GM12878 (cell line): ENCODE measurements around the gene TMEM33. TPM values are rescaled to one million over a fixed set of nuclear protein-coding genes. Genes with fewer than 3 reads are reported as not detected.
A peak's percentile ranks its signal among the peaks of the same experiment; 100 is the strongest.

Source experiments
- ATAC-seq: fragments of 200-7000 bp; cut with Tn5 transposase; 3 replicates; pipeline ENCODE4 v1.9.1; 2020; ENCODE audit warnings: mild to moderate bottlenecking, moderate library complexity
- BruUV-seq: library from RNA; stranded (reverse); fragments of 400-500 nt; replicated peaks from 2 replicates; lab custom pipeline; 2021; lab: Mats Ljungman, UMichigan
- CTCF ChIA-PET: fragments of 300-600 bp; sonication (Branson Sonifier 250); formaldehyde crosslinking; extraction: SDS; loops from one replicate; lab custom pipeline; 2021; ENCODE audit warnings: inconsistent platforms; lab: Yijun Ruan, JAX
- POLR2A ChIA-PET: fragments of 350-600 bp; formaldehyde crosslinking; extraction: SDS; loops from one replicate; lab custom pipeline; 2021; ENCODE audit warnings: inconsistent platforms; lab: Charles Lee
- RAD21 ChIA-PET: fragments of 300-600 bp; sonication (Branson Sonifier 250); formaldehyde crosslinking; loops from one replicate; lab custom pipeline; 2023; ENCODE audit warnings: antibody characterized with exemption; ENCODE audit not compliant: unreplicated experiment; lab: Charles Lee
- SMC1A ChIA-PET: fragments of 300-600 bp; sonication (Branson Sonifier 250); formaldehyde crosslinking; loops from one replicate; lab custom pipeline; 2023; ENCODE audit not compliant: unreplicated experiment, uncharacterized antibody; lab: Charles Lee
- DNase-seq: peaks from one replicate; pipeline ENCODE4 v3.0.0-alpha.2; 2011; ENCODE audit warnings: low read depth, low spot score
- FAIRE-seq: peaks from 3 replicates; lab custom pipeline; 2011; peaks lifted over from hg19 to GRCh38; lab: Jason Lieb, UNC
- H2AFZ ChIP-seq: 2 replicates; pipeline ENCODE4 v1.6.0; 2011; ENCODE audit warnings: low read depth, low read length, control low read depth; ENCODE audit not compliant: control insufficient read depth
- H3K27ac ChIP-seq: 2 replicates; pipeline ENCODE4 v1.5.1; 2011; ENCODE audit warnings: control low read depth; ENCODE audit not compliant: control insufficient read depth, insufficient read depth
- H3K27me3 ChIP-seq, 2 experiments: replicated peaks in 1 of 2; 2 replicates each; pipeline versions ENCODE4 v1.6.0 to v1.6.1; 2011; ENCODE audit warnings: low read length in 1 of 2; ENCODE audit not compliant: control insufficient read depth in 2 of 2, insufficient read depth in 2 of 2
- H3K36me3 ChIP-seq, 2 experiments: 2 replicates each; pipeline ENCODE4 v1.5.1; 2011; ENCODE audit warnings: low read length in 1 of 2; ENCODE audit not compliant: control insufficient read depth in 2 of 2, insufficient read depth in 2 of 2
- H3K4me1 ChIP-seq: 2 replicates; pipeline ENCODE4 v1.6.1; 2011; ENCODE audit warnings: mild to moderate bottlenecking, low read length, moderate library complexity, mixed read lengths; ENCODE audit not compliant: control insufficient read depth, insufficient read depth
- H3K4me2 ChIP-seq: 2 replicates; pipeline ENCODE4 v1.6.0; 2011; ENCODE audit warnings: control low read depth; ENCODE audit not compliant: control insufficient read depth, insufficient read depth
- H3K4me3 ChIP-seq: fragments of 200-600 bp; sonication (generic); 2 replicates; pipeline ENCODE4 v1.5.1; 2016
- H3K79me2 ChIP-seq: 2 replicates; pipeline ENCODE4 v1.6.0; 2011; ENCODE audit warnings: low read length; ENCODE audit not compliant: control insufficient read depth, insufficient read depth
- H3K9ac ChIP-seq: 2 replicates; pipeline ENCODE4 v1.8.0; 2011; ENCODE audit warnings: low read length, control low read depth, mixed read lengths; ENCODE audit not compliant: control insufficient read depth, insufficient read depth
- H3K9me3 ChIP-seq: replicated peaks from 3 replicates; pipeline ENCODE4 v1.5.1; 2011; ENCODE audit warnings: mild to moderate bottlenecking, low read length; ENCODE audit not compliant: control insufficient read depth, insufficient read depth
- H4K20me1 ChIP-seq: 2 replicates; pipeline ENCODE4 v1.6.0; 2011; ENCODE audit not compliant: control insufficient read depth, insufficient read depth
- BACH1 ChIP-seq: fragments of 450-650 bp; IDR thresholded peaks from 2 replicates; pipeline ENCODE4 v1.6.1; 2017; ENCODE audit warnings: mild to moderate bottlenecking, borderline replicate concordance
- BCL11A ChIP-seq: IDR thresholded peaks from 2 replicates; pipeline ENCODE4 v1.6.1; 2011; ENCODE audit warnings: low read depth, low read length
- BRCA1 ChIP-seq: IDR thresholded peaks from 2 replicates; pipeline ENCODE4 v1.6.1; 2011; ENCODE audit warnings: low read depth, low read length, improper control_type of control experiment
- CBFB ChIP-seq: IDR thresholded peaks from 2 replicates; pipeline ENCODE4 v1.6.1; 2016; ENCODE audit warnings: antibody characterized with exemption, low read depth
- CTCF ChIP-seq, 3 experiments: IDR thresholded peaks in 2 of 3; conservative IDR thresholded peaks in 1 of 3; 2 replicates each; pipeline ENCODE4 v1.5.1; 2011; ENCODE audit warnings: low read depth in 3 of 3, low read length in 3 of 3, mild to moderate bottlenecking in 3 of 3, control low read depth in 2 of 3, moderate library complexity in 2 of 3, inconsistent platforms in 1 of 3, mixed read lengths in 1 of 3; ENCODE audit not compliant: control insufficient read depth in 2 of 3, insufficient read depth in 1 of 3; ENCODE audit errors: extremely low read depth in 1 of 3
- ELK1 ChIP-seq: IDR thresholded peaks from 2 replicates; pipeline ENCODE4 v1.6.1; 2012; ENCODE audit warnings: low read depth, low read length, improper control_type of control experiment
- JUNB ChIP-seq: IDR thresholded peaks from 2 replicates; pipeline ENCODE4 v1.6.1; 2016; ENCODE audit warnings: antibody characterized with exemption, mild to moderate bottlenecking
- MTA3 ChIP-seq: IDR thresholded peaks from 2 replicates; pipeline ENCODE4 v1.6.1; 2012; ENCODE audit warnings: low read length, inconsistent platforms, borderline replicate concordance
- MYB ChIP-seq: fragments of 150-350 bp; IDR thresholded peaks from 2 replicates; pipeline ENCODE4 v1.6.1; 2014; ENCODE audit warnings: mild to moderate bottlenecking, low read depth, low read length, borderline replicate concordance
- NFIC ChIP-seq: IDR thresholded peaks from 2 replicates; pipeline ENCODE4 v1.6.1; 2012; ENCODE audit warnings: low read depth, mild to moderate bottlenecking, inconsistent platforms, low read length, moderate library complexity
- NR2F1 ChIP-seq: fragments of 450-650 bp; conservative IDR thresholded peaks from 2 replicates; pipeline ENCODE4 v1.6.1; 2017; ENCODE audit warnings: mild to moderate bottlenecking
- NRF1 ChIP-seq: conservative IDR thresholded peaks from 2 replicates; pipeline ENCODE4 v1.6.1; 2011; ENCODE audit warnings: mild to moderate bottlenecking, low read depth, low read length, improper control_type of control experiment
- PKNOX1 ChIP-seq: fragments of 450-650 bp; IDR thresholded peaks from 2 replicates; pipeline ENCODE4 v1.6.1; 2016; ENCODE audit warnings: mild to moderate bottlenecking
- POLR2AphosphoS5 ChIP-seq: IDR thresholded peaks from 2 replicates; pipeline ENCODE4 v1.6.1; 2011; ENCODE audit warnings: mild to moderate bottlenecking, low read length, inconsistent platforms
- RAD21 ChIP-seq: IDR thresholded peaks from 2 replicates; pipeline ENCODE4 v1.6.1; 2011; ENCODE audit warnings: mild to moderate bottlenecking, low read depth, low read length, moderate library complexity; ENCODE audit not compliant: insufficient read depth
- SIX5 ChIP-seq: IDR thresholded peaks from 2 replicates; pipeline ENCODE4 v1.6.1; 2011; ENCODE audit warnings: mild to moderate bottlenecking, low read depth, low read length, moderate library complexity; ENCODE audit not compliant: severe bottlenecking
- SKIL ChIP-seq: fragments of 450-650 bp; IDR thresholded peaks from 2 replicates; pipeline ENCODE4 v1.6.1; 2017; ENCODE audit warnings: mild to moderate bottlenecking, low read depth, inconsistent platforms; ENCODE audit not compliant: poor library complexity, severe bottlenecking
- SMC3 ChIP-seq: IDR thresholded peaks from 2 replicates; pipeline ENCODE4 v1.6.1; 2011; ENCODE audit warnings: low read length, improper control_type of control experiment, borderline replicate concordance
- YBX1 ChIP-seq: fragments of 450-650 bp; IDR thresholded peaks from 2 replicates; pipeline ENCODE4 v1.6.1; 2016; ENCODE audit warnings: antibody characterized with exemption
- ZSCAN29 ChIP-seq: fragments of 450-650 bp; IDR thresholded peaks from 2 replicates; pipeline ENCODE4 v1.6.1; 2017; ENCODE audit warnings: mild to moderate bottlenecking, moderate library complexity
- WGBS: methylation state at CpG from one replicate; pipeline ENCODE4 v1.1.6; 2016; ENCODE audit warnings: low lambda C conversion rate; ENCODE audit not compliant: insufficient replicate concordance, insufficient coverage; ENCODE audit errors: missing lambda C conversion rate; 5-methylcytosine and 5-hydroxymethylcytosine counted together
- in situ Hi-C: fragments of 300-500 bp; cut with MboI; formaldehyde crosslinking; loops from 9 replicates; pipeline ENCODE4 v1.14.3; 2018; ENCODE audit warnings: mixed read lengths
- intact Hi-C: fragments of 100-400 bp; cut with micrococcal nuclease; formaldehyde crosslinking; loops from one replicate; pipeline ENCODE4 v1.14.2; 2022; ENCODE audit not compliant: unreplicated experiment
- polyA plus RNA-seq, 11 experiments: library from polyadenylated mRNA; depleted of rRNA in 4 of 11; unstranded in 6 of 11; stranded (reverse) in 5 of 11; fragments of >200 nt; fragmentation: Nextera tagmentation in 4 of 11; fragmentation: Illumina TruSeq in 1 of 11; extraction: Ambion mirVana in 4 of 11; extraction: Trizol in 1 of 11; gene quantifications; 1 replicate in 1 of 11; 2 replicates in 10 of 11; pipeline versions ENCODE4 v1.2.1 to v1.2.3, GENCODE V29; 2011 to 2016; ENCODE audit warnings: inconsistent platforms in 2 of 11, missing spikeins in 2 of 11, low read depth in 1 of 11
- total RNA-seq, 4 experiments: library from RNA; depleted of rRNA in 3 of 4; stranded (reverse); fragments of >200 nt in 3 of 4; fragmentation: Illumina TruSeq in 1 of 4; extraction: Trizol in 1 of 4; gene quantifications; 2 replicates each; pipeline versions ENCODE4 v1.2.1 to v1.2.3, GENCODE V29; 2013 to 2021

Gene TMEM33
- total and polyA plus RNA-seq, 10 of the 15 experiments (the other 5 are each of a cell fraction or from before 2014, with no cell fraction given): 7.9 to 60.2 (median 33.4) TPM

- Histone ChIP-seq H2AFZ (no peak overlapping the region), H3K4me2 (no peak overlapping the region), H3K79me2 (no peaks in the 10 kb centered on the region), H4K20me1 (no peaks in the 10 kb centered on the region), H3K36me3 (peaks cover 0 to 4% of the 10 kb centered on the region in 2 experiments; a peak in 2 of 4 replicates), H3K9ac (no peak overlapping the region), H3K9me3 (no peaks in the 10 kb centered on the region), H3K4me3 (no peak overlapping the region), H3K4me1 (no peaks in the 10 kb centered on the region), H3K27me3 (no peaks in the 10 kb centered on the region), H3K27ac (no peak overlapping the region)
- DNase-seq (peak; percentile 20), ATAC-seq (peak; percentile 76), FAIRE-seq (no peak)
- ChIA-PET SMC1A (interaction anchor here (0.5 to 1.2 kb wide), 7 partner anchors 19 to 1156 kb away, joined by 3 to 4 read pairs (median 3); no protein-coding TSS in a partner anchor), RAD21 (interaction anchor here (0.5 to 1.1 kb wide), 3 partner anchors 32 to 562 kb away, joined by 3 to 5 read pairs (median 3); partner anchors contain the start of gene SLC30A9), POLR2A (no interaction called here), CTCF (interaction anchor here (0.6 to 2.1 kb wide), 15 partner anchors 9 to 1010 kb away, joined by 3 to 17 read pairs (median 4); partner anchors contain the start of gene SLC30A9)
- in situ Hi-C loops: loop anchor here (10.0 kb wide), 1 partner anchor 557 kb away; no protein-coding TSS in a partner anchor
- 5% methylated on average over 1 of the region's 1 CpG for WGBS
- BruUV-seq: TSS peak; percentile 33
- intact Hi-C loops: loop anchor here (1.0 kb wide), 1 partner anchor 323 kb away; no protein-coding TSS in a partner anchor
- TF ChIP-seq ZSCAN29 (no peak), BACH1 (peak; percentile 82), PKNOX1 (no peak), RAD21 (peak; percentile 74), NR2F1 (peak; percentile 59), POLR2AphosphoS5 (no peak), CTCF (IDR thresholded peaks at IDR 0.05 in 2 of 3, conservative IDR thresholded peaks at IDR 0.05 in 1 of 3; ENCODE audit: control insufficient read depth in 2 of 3, extremely low read depth in 1 of 3, insufficient read depth in 1 of 3, low read depth in 3 of 3, low read length in 3 of 3) (peak; percentile 43 to 59 (median 57); a peak in 5 of 6 replicates), JUNB (no peak), CBFB (no peak), SMC3 (peak; percentile 29; the same call in 1 of the 2 replicates), NRF1 (no peak), ELK1 (peak; percentile 57; the same call in 1 of the 2 replicates), YBX1 (no peak), MYB (no peak), BCL11A (no peak), BRCA1 (no peak), SIX5 (no peak), NFIC (no peak), MTA3 (no peak), SKIL (peak; percentile 45)
Measured at GRCh38 chr4:41957634-41958033, 22.4 kb downstream of the TMEM33 start.
